GM20431 (cell line): ENCODE measurements around the gene SLC25A30.
"Not testable (repeated sequence)": the region's sequence is repeated elsewhere in the genome, so short reads cannot be mapped to it uniquely, and the experiment has no call there.

Source experiments
- in situ Hi-C: fragments of 300-500 bp; cut with MseI, MboI; formaldehyde crosslinking; loops from one replicate; pipeline ENCODE4 v1.15.0; 2020; ENCODE audit warnings: low sequenced_read_pairs; ENCODE audit not compliant: unreplicated experiment

Gene SLC25A30

DNA sequence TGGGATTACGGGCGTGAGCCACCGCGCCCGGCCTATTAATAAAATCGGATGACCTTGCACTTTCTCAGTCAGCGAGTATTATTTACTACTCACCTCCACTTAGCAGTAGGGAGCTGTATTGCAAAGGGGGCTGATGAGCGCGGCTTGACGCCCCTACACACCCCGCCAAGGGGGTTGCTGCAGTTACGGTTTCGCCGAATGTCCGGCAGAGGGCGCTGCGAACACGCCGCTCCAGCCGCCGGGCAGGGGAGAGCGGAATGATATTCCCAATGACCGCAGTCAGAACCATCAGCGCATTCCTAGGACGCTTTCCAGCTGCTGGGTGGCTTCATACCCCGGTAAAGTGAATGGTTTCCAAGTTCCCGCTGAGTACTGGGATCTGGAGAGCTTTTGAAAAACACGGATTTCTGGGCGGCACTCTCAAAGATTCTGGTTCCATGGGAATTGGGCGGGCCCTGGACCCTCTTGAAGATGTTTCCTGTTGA lies 47.2 kb downstream of the SLC25A30 start:
- in situ Hi-C loops: no loop called here

DNA sequence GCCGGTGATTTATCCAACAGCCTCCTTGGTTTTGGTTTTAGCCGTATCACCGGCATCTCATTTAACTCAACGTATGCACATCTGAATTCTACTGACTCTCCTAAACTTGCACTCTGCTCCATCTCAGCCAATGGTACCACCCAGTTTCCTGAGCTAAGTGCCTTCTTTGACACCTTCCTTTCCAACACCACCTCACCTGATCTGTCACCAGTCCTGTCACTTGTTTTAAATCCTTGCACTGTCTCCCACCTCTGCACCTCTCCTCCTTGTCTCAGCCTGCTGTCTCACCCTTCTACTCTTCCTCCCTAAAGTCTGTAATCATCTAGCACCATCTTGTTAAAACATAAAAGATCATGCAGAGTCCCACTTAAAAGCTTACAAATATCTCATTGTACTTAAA lies 49.1 kb downstream of the SLC25A30 start:
- in situ Hi-C loops: no loop called here

DNA sequence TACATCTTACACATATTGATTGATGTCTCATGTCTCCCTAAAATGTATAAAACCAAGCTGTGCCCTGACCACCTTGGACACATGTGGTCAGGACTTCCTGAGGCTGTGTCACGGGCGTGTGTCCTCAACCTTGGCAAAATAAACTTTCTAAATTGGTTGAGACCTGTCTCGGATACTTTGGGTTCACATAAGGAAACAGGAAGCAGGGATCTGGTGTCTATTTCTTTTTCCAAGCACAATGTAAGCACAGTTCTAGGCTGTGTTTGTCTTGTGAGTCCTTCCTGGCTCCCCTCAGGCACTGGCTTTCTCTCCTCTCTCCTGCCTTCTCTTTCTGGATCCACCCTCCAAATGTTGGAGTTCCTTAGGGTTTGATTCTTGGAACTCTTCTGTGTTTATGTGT lies 49.6 kb downstream of the SLC25A30 start:
- in situ Hi-C loops: no loop called here

GRCh38 chr13:45368005-45368404 lies 50.2 kb downstream of the SLC25A30 start:
- in situ Hi-C loops: no loop called here

DNA sequence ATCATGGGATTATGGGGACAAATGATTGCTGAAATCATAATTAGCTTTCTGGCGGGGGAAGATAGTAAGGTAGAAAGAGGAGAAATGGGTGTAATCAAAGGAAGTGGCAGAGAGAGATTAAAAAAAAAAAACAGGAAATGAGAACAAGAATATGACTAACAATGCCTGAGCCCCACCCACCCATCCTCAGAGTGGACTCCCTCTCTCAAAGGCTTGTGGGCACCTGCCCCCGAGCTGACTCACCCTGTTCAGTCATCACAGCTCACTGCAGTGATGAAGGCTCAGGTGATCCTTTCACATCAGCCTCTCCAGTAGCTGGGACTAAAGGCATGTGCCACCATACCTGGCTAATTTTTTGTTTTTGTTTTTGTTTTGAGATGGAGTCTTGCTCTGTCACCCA lies 50.8 kb downstream of the SLC25A30 start:
- in situ Hi-C loops: no loop called here

DNA sequence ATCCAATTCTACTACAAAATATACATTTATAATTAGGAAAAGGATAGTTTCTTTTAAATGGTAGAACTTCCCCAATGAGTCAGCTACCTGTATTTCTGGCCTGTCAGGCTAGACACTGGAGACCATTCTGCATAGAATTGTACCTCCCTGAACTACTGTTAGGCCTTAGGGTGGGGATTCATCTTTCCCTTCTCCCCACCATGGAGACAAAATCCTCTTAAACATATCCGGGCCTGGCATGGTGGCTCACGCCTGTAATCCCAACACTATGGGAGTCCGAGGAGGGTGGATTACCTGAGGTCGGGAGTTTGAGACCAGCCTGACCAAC lies 52.7 kb downstream of the SLC25A30 start:
- in situ Hi-C loops: no loop called here

- in situ Hi-C loops: no loop called here
Observed at GRCh38 chr13:45364876-45365557, 53.2 kb downstream of the SLC25A30 start.

DNA sequence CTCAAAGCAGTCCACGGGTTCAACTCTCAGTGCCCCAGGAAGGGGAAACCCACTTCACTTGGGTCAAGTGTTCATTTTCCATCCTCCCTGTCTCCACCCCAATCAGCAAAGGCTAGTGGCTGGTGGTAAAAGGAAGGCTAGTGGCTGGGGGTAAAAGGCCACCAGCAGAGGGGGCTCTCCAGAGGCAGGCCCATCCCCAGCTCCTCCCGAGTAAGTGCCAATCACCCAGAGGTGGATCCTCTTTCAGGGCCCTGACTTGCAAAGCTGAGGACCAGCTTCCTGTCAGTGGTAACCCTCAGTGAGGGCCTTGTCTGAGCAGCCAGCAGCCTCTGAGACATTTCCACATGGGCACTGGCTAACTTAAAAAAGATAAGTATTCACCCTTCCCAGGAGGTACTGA lies 55.2 kb downstream of the SLC25A30 start:
- in situ Hi-C loops: no loop called here

DNA sequence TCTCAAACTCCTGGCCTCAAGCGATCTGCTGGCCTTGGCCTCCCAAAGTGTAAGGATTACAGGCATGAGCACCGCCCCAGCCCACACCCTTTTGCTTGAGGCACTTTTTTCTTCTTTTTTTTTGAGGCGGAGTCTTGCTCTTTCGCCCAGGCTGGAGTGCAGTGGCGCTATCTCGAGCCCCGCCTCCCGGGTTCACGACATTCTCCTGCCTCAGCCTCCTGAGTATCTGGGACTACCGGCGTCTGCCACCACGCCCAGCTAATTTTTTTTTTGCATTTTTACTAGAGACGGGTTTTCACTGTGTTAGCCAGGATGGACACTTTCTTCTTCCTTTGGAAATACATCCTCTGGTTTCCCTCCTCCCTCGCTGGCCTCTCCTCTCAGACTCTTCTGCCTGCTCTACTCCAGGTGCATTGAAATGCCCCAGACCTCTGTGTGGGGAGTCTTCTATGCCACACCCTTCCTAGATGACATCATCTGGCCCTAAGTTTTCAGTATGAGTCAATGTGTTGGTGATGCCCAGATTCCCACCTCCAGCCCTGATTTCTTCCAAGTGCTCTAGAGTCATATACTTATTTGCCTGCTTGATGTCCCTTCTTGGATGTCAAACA lies 56.5 kb downstream of the SLC25A30 start:
- in situ Hi-C loops: no loop called here

GRCh38 chr13:45356966-45357672 lies 61.1 kb downstream of the SLC25A30 start:
- in situ Hi-C loops: no loop called here

- in situ Hi-C loops: no loop called here
Observed at GRCh38 chr13:45353895-45354294, 64.3 kb downstream of the SLC25A30 start.

DNA sequence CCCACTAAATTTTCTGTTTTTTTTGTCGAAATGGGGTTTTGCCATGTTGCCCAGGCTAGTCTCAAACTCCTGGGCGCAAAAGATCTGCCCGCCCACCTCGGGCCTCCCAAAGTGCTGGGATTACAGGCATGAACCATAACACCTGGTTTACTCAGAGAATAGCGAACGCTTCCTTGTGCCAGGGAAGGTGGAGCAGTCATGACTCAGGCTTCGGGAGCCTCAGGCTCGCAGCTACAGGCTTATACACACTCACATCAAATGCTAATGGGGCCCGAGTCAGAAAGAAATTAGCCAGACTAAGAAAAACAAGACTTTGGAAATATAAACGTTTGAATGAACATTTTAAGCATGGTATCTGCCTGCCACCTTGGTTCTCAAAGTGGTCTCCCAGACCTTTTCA lies 66.1 kb downstream of the SLC25A30 start:
- in situ Hi-C loops: no loop called here

- in situ Hi-C loops: no loop called here
Observed at GRCh38 chr13:45350152-45350551, 68.0 kb downstream of the SLC25A30 start.

DNA sequence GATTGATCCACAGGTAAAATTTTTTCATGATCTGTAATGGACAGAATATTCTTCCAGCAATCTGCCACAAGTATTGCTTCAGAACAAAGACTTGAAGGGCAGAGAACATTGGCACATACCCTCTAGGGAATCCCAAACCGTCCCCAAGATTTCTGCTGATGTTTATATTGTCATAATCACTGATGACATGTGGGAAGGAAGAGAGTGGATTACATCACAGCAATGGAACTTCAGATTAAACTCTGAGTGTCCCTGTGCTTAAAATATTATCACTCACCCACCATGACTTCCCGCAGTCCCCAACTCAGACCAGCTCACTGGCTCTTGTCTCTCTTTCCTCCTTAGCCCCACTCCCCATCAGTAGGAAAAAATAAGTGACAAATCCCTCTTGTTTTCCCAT lies 68.7 kb downstream of the SLC25A30 start:
- in situ Hi-C loops: no loop called here

DNA sequence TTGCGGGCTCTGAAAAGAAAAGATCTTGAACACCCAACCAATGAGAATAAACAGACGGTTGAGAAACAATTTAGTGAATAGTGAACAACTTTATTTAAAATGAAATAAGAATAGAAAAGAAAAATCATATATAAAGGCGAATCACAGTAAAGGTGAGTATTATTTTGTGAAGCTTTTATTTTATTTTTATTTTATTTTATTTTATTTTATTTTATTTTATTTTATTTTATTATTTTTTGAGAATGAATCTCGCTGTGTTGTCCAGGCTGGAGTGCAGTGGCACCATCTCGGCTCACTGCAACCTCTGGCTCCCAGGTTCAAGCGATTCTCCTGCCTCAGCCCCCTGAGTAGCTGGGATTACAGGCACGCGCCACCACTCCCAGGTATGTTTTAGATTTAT lies 74.1 kb downstream of the SLC25A30 start:
- in situ Hi-C loops: not testable (repeated sequence)
